Measurements from ENCODE around the gene RIMBP2.

RIMBP2 gene

DNA sequence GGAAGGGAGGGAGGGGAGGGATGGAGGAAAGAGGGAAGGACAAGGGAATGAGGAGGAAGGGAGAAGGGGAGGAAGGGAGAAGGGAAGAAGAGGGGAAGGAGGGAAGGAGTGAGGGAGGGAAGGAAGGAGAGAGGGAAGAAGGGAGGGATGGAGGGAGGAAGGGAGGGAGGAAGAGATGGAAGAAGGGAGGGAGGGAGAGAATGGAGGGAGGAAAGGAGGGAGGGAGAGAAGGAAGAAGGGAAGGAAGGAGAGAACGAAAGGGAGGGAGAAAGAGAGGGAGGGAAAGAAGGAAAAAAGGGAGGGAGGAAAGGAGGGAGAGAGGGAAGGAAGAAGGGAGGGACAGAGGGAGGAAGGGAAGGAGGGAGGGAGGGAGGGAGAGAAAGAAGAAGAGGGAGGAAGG lies 49.5 kb downstream of the RIMBP2 start:
- H3K4me3 ChIP-seq (ENCODE audit: control insufficient read depth in 1 of 7, extremely low read depth in 1 of 7, insufficient read depth in 4 of 7, low read depth in 2 of 7, low read length in 6 of 7) = no peak overlapping the region
- ChIA-PET POLR2A (no interaction called here), CTCF (no interaction called here)
- no peaks in the 10 kb centered on the region for H3K36me3 ChIP-seq (ENCODE audit: control insufficient read depth in 4 of 4, insufficient read depth in 4 of 4, low read length in 3 of 4)
- DNase-seq = no peak
- 100% methylated on average over 1 of the region's 1 CpG for WGBS (ENCODE audit: insufficient coverage)
- H3K27ac ChIP-seq (ENCODE audit: insufficient read depth in 1 of 2, low read depth in 1 of 2, low read length in 2 of 2, poor library complexity in 1 of 2, severe bottlenecking in 2 of 2) = no peak overlapping the region
- no peaks in the 10 kb centered on the region for H3K27me3 ChIP-seq (replicated peaks in 2 of 5; ENCODE audit: control insufficient read depth in 4 of 5, insufficient read depth in 5 of 5, low read length in 4 of 5)
- H3K4me1 ChIP-seq (ENCODE audit: control extremely low read depth in 1 of 4, control insufficient read depth in 4 of 4, insufficient read depth in 4 of 4, low read length in 3 of 4) = no peaks in the 10 kb centered on the region
- peaks cover 0 to 20% (median 12%) of the 10 kb centered on the region in 5 experiments for H3K9me3 ChIP-seq (ENCODE audit: control extremely low read depth in 1 of 5, control insufficient read depth in 4 of 5, insufficient read depth in 2 of 5, low read depth in 1 of 5, low read length in 4 of 5)

GRCh38 chr12:130665753-130666152 lies 50.3 kb downstream of the RIMBP2 start:
- ChIA-PET POLR2A (no interaction called here), CTCF (no interaction called here)
- Histone ChIP-seq H3K9me3 (ENCODE audit: control extremely low read depth in 1 of 5, control insufficient read depth in 4 of 5, insufficient read depth in 2 of 5, low read depth in 1 of 5, low read length in 4 of 5) (peaks cover 0 to 20% (median 12%) of the 10 kb centered on the region in 5 experiments), H3K4me3 (ENCODE audit: control insufficient read depth in 1 of 7, extremely low read depth in 1 of 7, insufficient read depth in 4 of 7, low read depth in 2 of 7, low read length in 6 of 7) (no peak overlapping the region), H3K36me3 (ENCODE audit: control insufficient read depth in 4 of 4, insufficient read depth in 4 of 4, low read length in 3 of 4) (no peaks in the 10 kb centered on the region), H3K27me3 (replicated peaks in 2 of 5; ENCODE audit: control insufficient read depth in 4 of 5, insufficient read depth in 5 of 5, low read length in 4 of 5) (no peaks in the 10 kb centered on the region), H3K4me1 (ENCODE audit: control extremely low read depth in 1 of 4, control insufficient read depth in 4 of 4, insufficient read depth in 4 of 4, low read length in 3 of 4) (no peaks in the 10 kb centered on the region), H3K27ac (ENCODE audit: insufficient read depth in 1 of 2, low read depth in 1 of 2, low read length in 2 of 2, poor library complexity in 1 of 2, severe bottlenecking in 2 of 2) (no peak overlapping the region)
- DNase-seq = no peak
- WGBS (ENCODE audit: insufficient coverage) = no CpG with 5 or more reads among the region's 3 CpGs

- CTCF ChIA-PET = no interaction called here
Measured at GRCh38 chr12:130664772-130665171, 51.3 kb downstream of the RIMBP2 start.

DNA sequence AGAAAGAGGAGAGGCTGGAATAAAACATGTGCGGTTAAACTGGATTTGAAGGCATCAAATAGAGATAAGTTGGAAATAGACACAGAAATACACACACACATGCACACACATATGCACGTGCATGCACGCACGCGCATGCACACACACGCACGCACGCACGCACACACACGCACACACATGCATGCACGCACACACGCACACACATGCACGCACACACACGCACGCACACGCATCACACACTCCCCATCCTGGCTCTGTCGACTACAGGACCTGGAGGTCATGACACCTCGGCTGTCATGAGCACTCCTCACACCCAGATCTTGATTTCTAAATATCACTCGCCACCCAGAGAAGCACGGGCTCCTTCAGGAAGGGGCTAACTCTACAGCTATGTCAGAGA lies 51.8 kb downstream of the RIMBP2 start:
- no peak for DNase-seq
- Histone ChIP-seq H3K36me3 (ENCODE audit: control insufficient read depth in 4 of 4, insufficient read depth in 4 of 4, low read length in 3 of 4) (no peaks in the 10 kb centered on the region), H3K4me3 (ENCODE audit: control insufficient read depth in 1 of 7, extremely low read depth in 1 of 7, insufficient read depth in 4 of 7, low read depth in 2 of 7, low read length in 6 of 7) (no peak overlapping the region), H3K27me3 (replicated peaks in 2 of 5; ENCODE audit: control insufficient read depth in 4 of 5, insufficient read depth in 5 of 5, low read length in 4 of 5) (no peaks in the 10 kb centered on the region), H3K9me3 (ENCODE audit: control extremely low read depth in 1 of 5, control insufficient read depth in 4 of 5, insufficient read depth in 2 of 5, low read depth in 1 of 5, low read length in 4 of 5) (peaks cover 0 to 20% (median 9%) of the 10 kb centered on the region in 5 experiments), H3K27ac (ENCODE audit: insufficient read depth in 1 of 2, low read depth in 1 of 2, low read length in 2 of 2, poor library complexity in 1 of 2, severe bottlenecking in 2 of 2) (no peak overlapping the region), H3K4me1 (ENCODE audit: control extremely low read depth in 1 of 4, control insufficient read depth in 4 of 4, insufficient read depth in 4 of 4, low read length in 3 of 4) (no peaks in the 10 kb centered on the region)
- ChIA-PET POLR2A (no interaction called here), CTCF (no interaction called here)
- WGBS (ENCODE audit: insufficient coverage) = 100% methylated on average over 1 of the region's 20 CpGs

More at GRCh38 chr12:130664772-130665171, 51.3 kb downstream of the RIMBP2 start:
- no peak for DNase-seq
- H3K36me3 ChIP-seq (ENCODE audit: control insufficient read depth in 4 of 4, insufficient read depth in 4 of 4, low read length in 3 of 4) = no peaks in the 10 kb centered on the region
- H3K4me3 ChIP-seq (ENCODE audit: control insufficient read depth in 1 of 7, extremely low read depth in 1 of 7, insufficient read depth in 4 of 7, low read depth in 2 of 7, low read length in 6 of 7) = no peak overlapping the region
- H3K27me3 ChIP-seq (replicated peaks in 2 of 5; ENCODE audit: control insufficient read depth in 4 of 5, insufficient read depth in 5 of 5, low read length in 4 of 5) = no peaks in the 10 kb centered on the region
- H3K4me1 ChIP-seq (ENCODE audit: control extremely low read depth in 1 of 4, control insufficient read depth in 4 of 4, insufficient read depth in 4 of 4, low read length in 3 of 4) = no peaks in the 10 kb centered on the region
- H3K27ac ChIP-seq (ENCODE audit: insufficient read depth in 1 of 2, low read depth in 1 of 2, low read length in 2 of 2, poor library complexity in 1 of 2, severe bottlenecking in 2 of 2) = no peak overlapping the region
- 68% methylated on average over 5 of the region's 8 CpGs for WGBS (ENCODE audit: insufficient coverage)
- POLR2A ChIA-PET = no interaction called here
- peaks cover 0 to 20% (median 9%) of the 10 kb centered on the region in 5 experiments for H3K9me3 ChIP-seq (ENCODE audit: control extremely low read depth in 1 of 5, control insufficient read depth in 4 of 5, insufficient read depth in 2 of 5, low read depth in 1 of 5, low read length in 4 of 5)

- H3K36me3 ChIP-seq (ENCODE audit: control insufficient read depth in 4 of 4, insufficient read depth in 4 of 4, low read length in 3 of 4) = no peaks in the 10 kb centered on the region
- no peak overlapping the region for H3K4me3 ChIP-seq (ENCODE audit: control insufficient read depth in 1 of 7, extremely low read depth in 1 of 7, insufficient read depth in 4 of 7, low read depth in 2 of 7, low read length in 6 of 7)
- H3K27me3 ChIP-seq (replicated peaks in 2 of 5; ENCODE audit: control insufficient read depth in 4 of 5, insufficient read depth in 5 of 5, low read length in 4 of 5) = no peaks in the 10 kb centered on the region
- peaks cover 0 to 16% (median 6%) of the 10 kb centered on the region in 5 experiments for H3K9me3 ChIP-seq (ENCODE audit: control extremely low read depth in 1 of 5, control insufficient read depth in 4 of 5, insufficient read depth in 2 of 5, low read depth in 1 of 5, low read length in 4 of 5)
- peak in 1 of 3 donors; percentile 38 for DNase-seq
- POLR2A ChIA-PET = no interaction called here
- H3K27ac ChIP-seq (ENCODE audit: insufficient read depth in 1 of 2, low read depth in 1 of 2, low read length in 2 of 2, poor library complexity in 1 of 2, severe bottlenecking in 2 of 2) = no peak overlapping the region
- CTCF ChIA-PET = no interaction called here
- WGBS (ENCODE audit: insufficient coverage) = 44% methylated on average over 4 of the region's 6 CpGs
- no peaks in the 10 kb centered on the region for H3K4me1 ChIP-seq (ENCODE audit: control extremely low read depth in 1 of 4, control insufficient read depth in 4 of 4, insufficient read depth in 4 of 4, low read length in 3 of 4)
Measured at GRCh38 chr12:130663514-130663913, 52.6 kb downstream of the RIMBP2 start.

- CTCF ChIA-PET = interaction anchor here (1.2 to 1.4 kb wide), 2 partner anchors 10 to 86 kb away, joined by 3 to 4 read pairs; no protein-coding TSS in a partner anchor
- DNase-seq = peak in 1 of 3 donors; percentile 21
- H3K27ac ChIP-seq (ENCODE audit: insufficient read depth in 1 of 2, low read depth in 1 of 2, low read length in 2 of 2, poor library complexity in 1 of 2, severe bottlenecking in 2 of 2) = no peak overlapping the region
- no peaks in the 10 kb centered on the region for H3K36me3 ChIP-seq (ENCODE audit: control insufficient read depth in 4 of 4, insufficient read depth in 4 of 4, low read length in 3 of 4)
- POLR2A ChIA-PET = interaction anchor here (1.6 kb wide), 1 partner anchor 86 kb away, joined by 5 read pairs; no protein-coding TSS in a partner anchor
- H3K9me3 ChIP-seq (ENCODE audit: control extremely low read depth in 1 of 5, control insufficient read depth in 4 of 5, insufficient read depth in 2 of 5, low read depth in 1 of 5, low read length in 4 of 5) = no peaks in the 10 kb centered on the region
- H3K4me3 ChIP-seq (ENCODE audit: control insufficient read depth in 1 of 7, extremely low read depth in 1 of 7, insufficient read depth in 4 of 7, low read depth in 2 of 7, low read length in 6 of 7) = no peak overlapping the region
- H3K4me1 ChIP-seq (ENCODE audit: control extremely low read depth in 1 of 4, control insufficient read depth in 4 of 4, insufficient read depth in 4 of 4, low read length in 3 of 4) = no peaks in the 10 kb centered on the region
- no peaks in the 10 kb centered on the region for H3K27me3 ChIP-seq (replicated peaks in 2 of 5; ENCODE audit: control insufficient read depth in 4 of 5, insufficient read depth in 5 of 5, low read length in 4 of 5)
- 80% methylated on average over 12 of the region's 14 CpGs for WGBS (ENCODE audit: insufficient coverage)
Measured at GRCh38 chr12:130661486-130662255, 54.4 kb downstream of the RIMBP2 start.

DNA sequence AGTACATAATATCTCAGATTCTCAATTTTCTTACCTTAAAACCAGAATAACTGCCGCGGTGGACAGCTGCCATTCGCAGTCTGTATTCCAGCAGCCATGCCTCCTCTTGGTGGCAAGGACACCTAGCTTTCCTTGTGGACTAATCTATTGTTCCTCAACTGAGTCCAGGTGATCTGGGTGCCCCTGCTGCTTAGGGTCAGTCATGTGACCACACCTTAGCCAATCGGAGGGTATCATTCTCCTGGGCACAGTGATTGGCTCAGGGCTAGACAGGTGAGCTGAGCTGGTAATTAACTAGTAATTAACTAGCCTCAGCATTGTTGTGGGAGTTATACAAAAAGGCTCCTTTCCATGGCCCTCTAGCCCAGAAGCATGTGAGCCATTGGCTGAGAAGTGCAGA lies 55.0 kb downstream of the RIMBP2 start:
- no peak overlapping the region for H3K4me3 ChIP-seq (ENCODE audit: control insufficient read depth in 1 of 7, extremely low read depth in 1 of 7, insufficient read depth in 4 of 7, low read depth in 2 of 7, low read length in 6 of 7)
- H3K27me3 ChIP-seq (replicated peaks in 2 of 5; ENCODE audit: control insufficient read depth in 4 of 5, insufficient read depth in 5 of 5, low read length in 4 of 5) = no peaks in the 10 kb centered on the region
- peaks cover 0 to 4% (median 0%) of the 10 kb centered on the region in 4 experiments for H3K4me1 ChIP-seq (ENCODE audit: control extremely low read depth in 1 of 4, control insufficient read depth in 4 of 4, insufficient read depth in 4 of 4, low read length in 3 of 4)
- H3K36me3 ChIP-seq (ENCODE audit: control insufficient read depth in 4 of 4, insufficient read depth in 4 of 4, low read length in 3 of 4) = no peaks in the 10 kb centered on the region
- ChIA-PET POLR2A (no interaction called here), CTCF (interaction anchor here (1.2 to 1.4 kb wide), 2 partner anchors 9 to 87 kb away, joined by 3 to 4 read pairs; no protein-coding TSS in a partner anchor)
- 100% methylated on average over 4 of the region's 4 CpGs for WGBS (ENCODE audit: insufficient coverage)
- no peak for DNase-seq
- H3K27ac ChIP-seq (ENCODE audit: insufficient read depth in 1 of 2, low read depth in 1 of 2, low read length in 2 of 2, poor library complexity in 1 of 2, severe bottlenecking in 2 of 2) = no peak overlapping the region
- H3K9me3 ChIP-seq (ENCODE audit: control extremely low read depth in 1 of 5, control insufficient read depth in 4 of 5, insufficient read depth in 2 of 5, low read depth in 1 of 5, low read length in 4 of 5) = no peaks in the 10 kb centered on the region
